Activated CD4-positive, alpha-beta T cell treated with anti-CD3 and anti-CD28 coated beads, Interleukin-2, amount 50 U/mL, for 48 hours (primary cell): ENCODE results near the gene PFKP.

ENCODE experiments used
- DNase-seq, 2 experiments: peaks; one replicate each; pipeline ENCODE4 v3.0.0-alpha.2; 2020

Gene PFKP

GRCh38 chr10:3119796-3120459 lies 52.6 kb downstream of the PFKP start:
- no peak for DNase-seq

GRCh38 chr10:3122034-3122433 lies 54.7 kb downstream of the PFKP start:
- DNase-seq = no peak

GRCh38 chr10:3122486-3123205 lies 55.3 kb downstream of the PFKP start:
- no peak for DNase-seq

- DNase-seq = no peak
Measured at GRCh38 chr10:3123571-3124411, 56.4 kb downstream of the PFKP start.

GRCh38 chr10:3124412-3125175 lies 57.2 kb downstream of the PFKP start:
- DNase-seq = no peak

- no peak for DNase-seq
Measured at GRCh38 chr10:3125527-3126170, 58.3 kb downstream of the PFKP start.

GRCh38 chr10:3126249-3126648 lies 58.9 kb downstream of the PFKP start:
- DNase-seq = no peak

GRCh38 chr10:3126741-3127346 lies 59.5 kb downstream of the PFKP start:
- no peak for DNase-seq

GRCh38 chr10:3127921-3128320 lies 60.6 kb downstream of the PFKP start:
- no peak for DNase-seq

- no peak for DNase-seq
Measured at GRCh38 chr10:3128379-3129130, 61.2 kb downstream of the PFKP start.

GRCh38 chr10:3129581-3130340 lies 62.4 kb downstream of the PFKP start:
- no peak for DNase-seq

- no peak for DNase-seq
Measured at GRCh38 chr10:3131098-3131497, 63.8 kb downstream of the PFKP start.

- DNase-seq = no peak
Measured at GRCh38 chr10:3132036-3133025, 65.0 kb downstream of the PFKP start.

GRCh38 chr10:3133948-3134347 lies 66.6 kb downstream of the PFKP start:
- DNase-seq = no peak

GRCh38 chr10:3135006-3135405 lies 67.7 kb downstream of the PFKP start:
- DNase-seq = no peak

GRCh38 chr10:3136336-3136735 lies 69.0 kb downstream of the PFKP start:
- DNase-seq = no peak

GRCh38 chr10:3136763-3137611 lies 69.6 kb downstream of the PFKP start:
- DNase-seq = no peak
